ENCODE data around the gene MCF2L.

The MCF2L gene

GRCh38 chr13:112982281-112983041 lies 13.4 kb downstream of the MCF2L start:
- DNase-seq (ENCODE audit: low read depth), result no peak

- no peak for DNase-seq (ENCODE audit: low read depth)
Measured at GRCh38 chr13:112983042-112983305, 14.0 kb downstream of the MCF2L start.

- no peak for DNase-seq (ENCODE audit: low read depth)
Measured at GRCh38 chr13:112983428-112984196, 14.6 kb downstream of the MCF2L start.

GRCh38 chr13:112984501-112984900 lies 15.5 kb downstream of the MCF2L start:
- no peak for DNase-seq (ENCODE audit: low read depth)

GRCh38 chr13:112984954-112985802 lies 16.2 kb downstream of the MCF2L start:
- no peak for DNase-seq (ENCODE audit: low read depth)

GRCh38 chr13:112985803-112986408 lies 16.9 kb downstream of the MCF2L start:
- no peak for DNase-seq (ENCODE audit: low read depth)

- no peak for DNase-seq (ENCODE audit: low read depth)
Measured at GRCh38 chr13:112986470-112986869, 17.5 kb downstream of the MCF2L start.

GRCh38 chr13:112986946-112987681 lies 18.1 kb downstream of the MCF2L start:
- DNase-seq (ENCODE audit: low read depth), result no peak

GRCh38 chr13:112987682-112988024 lies 18.6 kb downstream of the MCF2L start:
- no peak for DNase-seq (ENCODE audit: low read depth)

GRCh38 chr13:112990783-112991182 lies 21.8 kb downstream of the MCF2L start:
- DNase-seq (ENCODE audit: low read depth), result no peak

GRCh38 chr13:112991609-112992008 lies 22.6 kb downstream of the MCF2L start:
- no peak for DNase-seq (ENCODE audit: low read depth)

- no peak for DNase-seq (ENCODE audit: low read depth)
Measured at GRCh38 chr13:112992931-112993680, 24.1 kb downstream of the MCF2L start.

GRCh38 chr13:112994084-112994780 lies 25.2 kb downstream of the MCF2L start:
- no peak for DNase-seq (ENCODE audit: low read depth)

- no peak for DNase-seq (ENCODE audit: low read depth)
Measured at GRCh38 chr13:112994781-112995355, 25.9 kb downstream of the MCF2L start.

GRCh38 chr13:112995395-112996191 lies 26.6 kb downstream of the MCF2L start:
- DNase-seq (ENCODE audit: low read depth), result no peak

- DNase-seq (ENCODE audit: low read depth), result no peak
Measured at GRCh38 chr13:112996671-112997091, 27.7 kb downstream of the MCF2L start.

- no peak for DNase-seq (ENCODE audit: low read depth)
Measured at GRCh38 chr13:112997188-112998130, 28.4 kb downstream of the MCF2L start.

Data from HS-27A (cell line).